Testis (tissue), 3 donors: ENCODE data around the gene TMED8. TPM values are rescaled to one million over a fixed set of nuclear protein-coding genes. Genes with fewer than 3 reads are reported as not detected.

Source experiments
- DNase-seq: peaks from one replicate; pipeline ENCODE4 v3.0.0-alpha.2; 2019
- H3K27ac ChIP-seq, 2 donors: fragments of 200-600 bp; sonication (generic); one replicate each; pipeline ENCODE4 v1.5.1; 2019
- H3K27me3 ChIP-seq: fragments of 200-600 bp; sonication (generic); one replicate; pipeline ENCODE4 v1.5.1; 2019
- H3K36me3 ChIP-seq: fragments of 200-600 bp; sonication (generic); one replicate; pipeline ENCODE4 v1.5.1; 2017; ENCODE audit warnings: low read depth; ENCODE audit errors: missing control alignments
- H3K4me1 ChIP-seq: fragments of 200-600 bp; sonication (generic); one replicate; pipeline ENCODE4 v1.5.1; 2019
- H3K4me3 ChIP-seq, 2 donors: fragments of 200-600 bp; sonication (generic); one replicate each; pipeline ENCODE4 v1.5.1; 2017 to 2019
- H3K9me3 ChIP-seq: fragments of 200-600 bp; sonication (generic); one replicate; pipeline ENCODE4 v1.5.1; 2017
- CTCF ChIP-seq, 3 experiments: fragments of 450-650 bp in 2 of 3; fragments of 200-600 bp in 1 of 3; sonication (generic) in 1 of 3; IDR thresholded peaks; one replicate each; pipeline ENCODE4 v1.5.1; 2016 to 2019; ENCODE audit warnings: antibody characterized with exemption in 3 of 3, mild to moderate bottlenecking in 2 of 3, moderate library complexity in 1 of 3
- POLR2A ChIP-seq: fragments of 450-650 bp; IDR thresholded peaks from one replicate; pipeline ENCODE4 v1.6.1; 2017; ENCODE audit warnings: antibody characterized with exemption, mild to moderate bottlenecking, moderate library complexity
- WGBS, 2 donors: methylation state at CpG; one replicate each; pipeline ENCODE4 v1.1.5; 2018; 5-methylcytosine and 5-hydroxymethylcytosine counted together
- intact Hi-C: fragments of 100-400 bp; cut with DNase I; formaldehyde crosslinking; loops from one replicate; pipeline ENCODE4 v1.15.1; 2023; ENCODE audit warnings: low total_unique reads
- polyA plus RNA-seq: library from polyadenylated mRNA; stranded (reverse); fragments of 350-450 nt; fragmentation: Illumina TruSeq; extraction: RNeasy Lipid Tissue Mini Kit (QIAGEN cat#74804); gene quantifications from one replicate; pipeline ENCODE4 v1.2.3, GENCODE V29; 2014; ENCODE audit warnings: low read depth, low replicate concordance; ENCODE audit not compliant: insufficient read depth
- total RNA-seq, 2 donors: library from RNA; depleted of rRNA; stranded (reverse); fragments of >200 nt; gene quantifications; one replicate each; pipeline ENCODE4 v1.2.3, GENCODE V29; 2016

Gene TMED8
- total and polyA plus RNA-seq, 3 donors from 2014 or later: 16.9 to 40.1 (median 30.9) TPM

GRCh38 chr14:77329872-77330271, 47.0 kb downstream of the TMED8 start:
- DNase-seq: no peak
- Histone ChIP-seq H3K4me3 (no peak overlapping the region), H3K4me1 (no peaks in the 10 kb centered on the region), H3K9me3 (no peaks in the 10 kb centered on the region), H3K27me3 (no peaks in the 10 kb centered on the region), H3K27ac (no peak overlapping the region), H3K36me3 (no peaks in the 10 kb centered on the region)
- 82 to 89% methylated on average over 6 to 7 of the region's 7 CpGs for WGBS, 2 donors
- TF ChIP-seq POLR2A: no peak
- TF ChIP-seq CTCF (IDR thresholded peaks at IDR 0.05): no peak
- intact Hi-C loops: no loop called here

- no peaks in the 10 kb centered on the region for H3K27me3 ChIP-seq
- TF ChIP-seq POLR2A: no peak
- no peak for TF ChIP-seq CTCF (IDR thresholded peaks at IDR 0.05)
- DNase-seq: no peak
- H3K4me3 ChIP-seq: no peak overlapping the region
- intact Hi-C loops: no loop called here
- WGBS, 2 donors: 83% methylated on average over 1 of the region's 1 CpG; no CpG with 5 or more reads in 1 of the 2 donors
- H3K27ac ChIP-seq: no peak overlapping the region
- H3K4me1 ChIP-seq: peaks cover 7% of the 10 kb centered on the region
- H3K36me3 ChIP-seq: no peaks in the 10 kb centered on the region
- no peaks in the 10 kb centered on the region for H3K9me3 ChIP-seq
Observed at GRCh38 chr14:77327111-77327510, 49.8 kb downstream of the TMED8 start.

GRCh38 chr14:77325746-77326094, 51.2 kb downstream of the TMED8 start:
- 74 to 84% methylated on average over 3 of the region's 3 CpGs for WGBS, 2 donors
- no peaks in the 10 kb centered on the region for H3K27me3 ChIP-seq
- H3K9me3 ChIP-seq: no peaks in the 10 kb centered on the region
- H3K4me3 ChIP-seq: no peak overlapping the region
- no peak for TF ChIP-seq POLR2A
- TF ChIP-seq CTCF (IDR thresholded peaks at IDR 0.05): no peak
- H3K27ac ChIP-seq: no peak overlapping the region
- no peak for DNase-seq
- no peaks in the 10 kb centered on the region for H3K36me3 ChIP-seq
- intact Hi-C loops: no loop called here
- H3K4me1 ChIP-seq: peaks cover 9% of the 10 kb centered on the region

GRCh38 chr14:77324816-77325745, 51.8 kb downstream of the TMED8 start:
- no peak overlapping the region for H3K4me3 ChIP-seq
- TF ChIP-seq POLR2A: no peak
- no peak for TF ChIP-seq CTCF (IDR thresholded peaks at IDR 0.05)
- no peaks in the 10 kb centered on the region for H3K9me3 ChIP-seq
- no peaks in the 10 kb centered on the region for H3K27me3 ChIP-seq
- DNase-seq: no peak
- no peak overlapping the region for H3K27ac ChIP-seq
- WGBS, 2 donors: 86 to 87% methylated on average over 10 to 11 of the region's 11 CpGs
- no peaks in the 10 kb centered on the region for H3K36me3 ChIP-seq
- H3K4me1 ChIP-seq: peaks cover 9% of the 10 kb centered on the region
- intact Hi-C loops: loop anchor here (5.0 kb wide), 1 partner anchor 298 kb away; the partner anchor contains the start of gene IRF2BPL
